Measurements from ENCODE around the gene SLC2A9. TPM values are rescaled to one million over a fixed set of nuclear protein-coding genes. Genes with fewer than 3 reads are reported as not detected.

SLC2A9 gene
- total RNA-seq, 3 donors from 2014 or later: 6.2 to 10.7 (median 9.5) TPM

- H3K27ac ChIP-seq: no peak overlapping the region
- TF ChIP-seq POLR2AphosphoS5 (IDR thresholded peaks at IDR 0.05): no peak
- TF ChIP-seq, protein P1, sequence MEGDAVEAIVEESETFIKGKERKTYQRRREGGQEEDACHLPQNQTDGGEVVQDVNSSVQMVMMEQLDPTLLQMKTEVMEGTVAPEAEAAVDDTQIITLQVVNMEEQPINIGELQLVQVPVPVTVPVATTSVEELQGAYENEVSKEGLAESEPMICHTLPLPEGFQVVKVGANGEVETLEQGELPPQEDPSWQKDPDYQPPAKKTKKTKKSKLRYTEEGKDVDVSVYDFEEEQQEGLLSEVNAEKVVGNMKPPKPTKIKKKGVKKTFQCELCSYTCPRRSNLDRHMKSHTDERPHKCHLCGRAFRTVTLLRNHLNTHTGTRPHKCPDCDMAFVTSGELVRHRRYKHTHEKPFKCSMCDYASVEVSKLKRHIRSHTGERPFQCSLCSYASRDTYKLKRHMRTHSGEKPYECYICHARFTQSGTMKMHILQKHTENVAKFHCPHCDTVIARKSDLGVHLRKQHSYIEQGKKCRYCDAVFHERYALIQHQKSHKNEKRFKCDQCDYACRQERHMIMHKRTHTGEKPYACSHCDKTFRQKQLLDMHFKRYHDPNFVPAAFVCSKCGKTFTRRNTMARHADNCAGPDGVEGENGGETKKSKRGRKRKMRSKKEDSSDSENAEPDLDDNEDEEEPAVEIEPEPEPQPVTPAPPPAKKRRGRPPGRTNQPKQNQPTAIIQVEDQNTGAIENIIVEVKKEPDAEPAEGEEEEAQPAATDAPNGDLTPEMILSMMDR (IDR thresholded peaks at IDR 0.05): no peak
- TF ChIP-seq POLR2A (IDR thresholded peaks at IDR 0.05): no peak
- H3K36me3 ChIP-seq: no peaks in the 10 kb centered on the region
- intact Hi-C loops (cut with DNase I; ENCODE audit: low total_unique reads): no loop called here
- H3K4me1 ChIP-seq: no peaks in the 10 kb centered on the region
- no peaks in the 10 kb centered on the region for H3K27me3 ChIP-seq
- H3K4me3 ChIP-seq: no peak overlapping the region
- no peak for DNase-seq (ENCODE audit: low spot score in 2 of 2)
- no peaks in the 10 kb centered on the region for H3K9me3 ChIP-seq
Measured at GRCh38 chr4:9849538-9849920, 171.8 kb downstream of the SLC2A9 start.

GRCh38 chr4:9847968-9848748 lies 173.1 kb downstream of the SLC2A9 start:
- Histone ChIP-seq H3K36me3 (no peaks in the 10 kb centered on the region), H3K9me3 (no peaks in the 10 kb centered on the region)
- no peak for DNase-seq (ENCODE audit: low spot score in 2 of 2)

DNA sequence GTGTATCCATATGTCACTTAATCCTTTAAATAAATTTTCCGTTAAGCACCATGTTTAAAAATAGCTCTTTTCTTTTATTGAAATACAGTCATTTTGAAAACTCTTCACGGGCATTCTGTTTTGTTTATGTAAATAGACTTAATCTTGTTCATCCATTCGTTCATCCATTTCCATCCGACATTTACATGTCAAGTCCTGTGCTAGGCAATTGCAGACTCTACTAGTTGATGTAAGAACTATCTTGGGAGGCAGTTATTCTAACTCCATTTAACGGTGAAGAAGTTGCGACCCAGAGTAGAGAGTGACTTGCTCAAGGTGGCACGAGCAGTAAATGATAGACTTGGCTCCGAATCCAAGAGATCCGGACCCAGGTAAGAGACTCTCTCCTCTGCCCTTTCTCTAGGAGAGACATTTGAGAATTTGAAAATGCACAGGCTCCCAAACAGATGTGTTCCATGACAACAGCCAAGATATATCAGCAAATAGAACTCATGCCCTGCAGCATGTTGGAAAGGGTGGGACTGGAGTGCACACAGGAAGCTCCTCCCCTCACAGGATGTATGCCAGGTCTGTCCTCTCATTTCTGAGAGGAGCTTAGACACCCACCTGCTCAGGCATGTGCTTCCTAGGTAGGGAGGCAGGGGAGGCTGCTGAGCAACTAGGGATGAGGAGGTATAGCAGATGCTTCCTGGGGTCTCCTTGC lies 175.4 kb downstream of the SLC2A9 start:
- Histone ChIP-seq H3K27ac (no peak overlapping the region), H3K27me3 (no peaks in the 10 kb centered on the region), H3K4me1 (no peaks in the 10 kb centered on the region), H3K4me3 (no peak overlapping the region), H3K9me3 (peaks cover 8 to 10% of the 10 kb centered on the region in 2 donors), H3K36me3 (no peaks in the 10 kb centered on the region)
- intact Hi-C loops (cut with DNase I; ENCODE audit: low total_unique reads): no loop called here
- TF ChIP-seq, protein P1 (IDR thresholded peaks at IDR 0.05): no peak
- TF ChIP-seq POLR2AphosphoS5 (IDR thresholded peaks at IDR 0.05) (no peak), POLR2A (IDR thresholded peaks at IDR 0.05) (no peak)
- DNase-seq (ENCODE audit: low spot score in 2 of 2): no peak

More at GRCh38 chr4:9847968-9848748, 173.1 kb downstream of the SLC2A9 start:
- H3K4me3 ChIP-seq: no peak overlapping the region
- H3K27me3 ChIP-seq: no peaks in the 10 kb centered on the region
- intact Hi-C loops (cut with DNase I; ENCODE audit: low total_unique reads): no loop called here
- TF ChIP-seq, protein P1 (IDR thresholded peaks at IDR 0.05): no peak
- no peak for TF ChIP-seq POLR2A (IDR thresholded peaks at IDR 0.05)
- TF ChIP-seq POLR2AphosphoS5 (IDR thresholded peaks at IDR 0.05): no peak
- no peaks in the 10 kb centered on the region for H3K4me1 ChIP-seq
- H3K27ac ChIP-seq: no peak overlapping the region

- intact Hi-C loops (cut with DNase I; ENCODE audit: low total_unique reads): no loop called here
- H3K9me3 ChIP-seq: peaks cover 12 to 21% of the 10 kb centered on the region in 2 donors
- no peaks in the 10 kb centered on the region for H3K4me1 ChIP-seq
- H3K27ac ChIP-seq: no peak overlapping the region
- TF ChIP-seq POLR2A (IDR thresholded peaks at IDR 0.05): no peak
- TF ChIP-seq, protein P1 (IDR thresholded peaks at IDR 0.05): no peak
- no peak for TF ChIP-seq POLR2AphosphoS5 (IDR thresholded peaks at IDR 0.05)
- no peaks in the 10 kb centered on the region for H3K27me3 ChIP-seq
- no peak overlapping the region for H3K4me3 ChIP-seq
- no peak for DNase-seq (ENCODE audit: low spot score in 2 of 2)
- H3K36me3 ChIP-seq: no peaks in the 10 kb centered on the region
Measured at GRCh38 chr4:9841072-9841471, 180.2 kb downstream of the SLC2A9 start.

DNA sequence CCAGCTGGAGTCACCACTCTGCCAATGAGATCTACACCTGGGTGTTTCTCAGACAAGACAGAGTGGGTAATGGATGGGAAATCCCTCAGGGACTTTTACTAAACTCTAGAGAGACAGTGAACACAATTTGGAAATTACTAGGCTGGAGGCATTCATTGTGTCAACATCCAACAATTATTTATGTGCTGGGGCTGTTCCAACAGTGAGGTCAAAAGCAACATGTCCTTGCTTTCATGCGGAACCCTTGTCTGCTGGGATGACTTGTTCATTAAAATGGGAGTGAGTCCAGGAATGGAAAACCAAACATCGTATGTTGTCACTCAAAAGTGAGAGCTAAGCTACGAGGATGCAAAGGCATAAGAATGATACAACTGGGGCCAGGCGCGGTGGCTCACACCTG lies 185.9 kb downstream of the SLC2A9 start:
- Histone ChIP-seq H3K27me3 (no peaks in the 10 kb centered on the region), H3K4me3 (no peak overlapping the region), H3K4me1 (no peaks in the 10 kb centered on the region), H3K9me3 (peaks cover 0 to 7% of the 10 kb centered on the region in 2 donors), H3K27ac (no peak overlapping the region), H3K36me3 (no peaks in the 10 kb centered on the region)
- no peak for DNase-seq (ENCODE audit: low spot score in 2 of 2)
- TF ChIP-seq POLR2AphosphoS5 (IDR thresholded peaks at IDR 0.05) (no peak), POLR2A (IDR thresholded peaks at IDR 0.05) (no peak)
- TF ChIP-seq, protein P1 (IDR thresholded peaks at IDR 0.05): no peak
- intact Hi-C loops (cut with DNase I; ENCODE audit: low total_unique reads): no loop called here
